Fibroblast of skin of abdomen (primary cell): ENCODE results near the gene NPTXR. TPM values are rescaled to one million over a fixed set of nuclear protein-coding genes. Genes with fewer than 3 reads are reported as not detected.
A peak's percentile ranks its signal among the peaks of the same experiment; 100 is the strongest.

Experiments
- DNase-seq: peaks from one replicate; pipeline ENCODE4 v3.0.0-alpha.2; 2013
- polyA plus RNA-seq, 2 experiments: library from polyadenylated mRNA; unstranded; fragments of 120-200 nt; gene quantifications; one replicate each; pipeline ENCODE4 v1.2.1, GENCODE V29; 2013; ENCODE audit not compliant: insufficient read length in 2 of 2

Gene NPTXR
- polyA plus RNA-seq (2013, experiment 1 of 2; ENCODE audit: insufficient read length) = 5.1 TPM
- polyA plus RNA-seq (2013, experiment 2 of 2; ENCODE audit: insufficient read length) = 4.9 TPM

GRCh38 chr22:38843657-38844314 lies at the start of gene NPTXR:
Gene NPTXR (minus strand): TSS chr22:38844028.
- peak; percentile 26 for DNase-seq

- DNase-seq = no peak
Measured at GRCh38 chr22:38891256-38891655, 47.4 kb upstream of the NPTXR start.

- no peak for DNase-seq
Measured at GRCh38 chr22:38890377-38890776, 46.5 kb upstream of the NPTXR start.

GRCh38 chr22:38886333-38886732 lies 42.5 kb upstream of the NPTXR start:
- DNase-seq = no peak

GRCh38 chr22:38882972-38883622 lies 39.3 kb upstream of the NPTXR start:
- DNase-seq = no peak

GRCh38 chr22:38881997-38882879 lies 38.4 kb upstream of the NPTXR start:
- DNase-seq = no peak

- DNase-seq = peak; percentile 52
Measured at GRCh38 chr22:38881464-38881871, 37.6 kb upstream of the NPTXR start.

GRCh38 chr22:38879961-38880360 lies 36.1 kb upstream of the NPTXR start:
- DNase-seq = no peak

- DNase-seq = no peak
Measured at GRCh38 chr22:38879108-38879729, 35.4 kb upstream of the NPTXR start.

- no peak for DNase-seq
Measured at GRCh38 chr22:38878001-38878400, 34.2 kb upstream of the NPTXR start.

- DNase-seq = no peak
Measured at GRCh38 chr22:38874529-38875222, 30.8 kb upstream of the NPTXR start.

- DNase-seq = no peak
Measured at GRCh38 chr22:38873469-38874411, 29.9 kb upstream of the NPTXR start.

GRCh38 chr22:38872831-38873248 lies 29.0 kb upstream of the NPTXR start:
- peak; percentile 27 for DNase-seq

GRCh38 chr22:38872172-38872830 lies 28.5 kb upstream of the NPTXR start, which contains the start of gene CBX6:
Gene CBX6 (minus strand): TSS chr22:38872216. CDS start chr22:38872190, 26 bp downstream.
- peak; percentile 93 for DNase-seq

GRCh38 chr22:38871360-38872171 lies 27.7 kb upstream of the NPTXR start:
- DNase-seq = no peak

- DNase-seq = no peak
Measured at GRCh38 chr22:38870791-38871359, 27.0 kb upstream of the NPTXR start.

- DNase-seq = peak; percentile 78
Measured at GRCh38 chr22:38870312-38870741, 26.5 kb upstream of the NPTXR start.

GRCh38 chr22:38869663-38870062 lies 25.8 kb upstream of the NPTXR start:
- no peak for DNase-seq

GRCh38 chr22:38868886-38869381 lies 25.1 kb upstream of the NPTXR start:
- peak; percentile 65 for DNase-seq
